Neutrophil (primary cell): ENCODE results near the gene EXD2.
"Not testable (repeated sequence)": the region's sequence is repeated elsewhere in the genome, so short reads cannot be mapped to it uniquely, and the experiment has no call there.

Experiments used
- H3K27ac ChIP-seq: fragments of 200-600 bp; sonication (generic); 2 replicates; pipeline ENCODE4 v1.5.1; 2016; ENCODE audit warnings: mild to moderate bottlenecking, moderate library complexity
- H3K27me3 ChIP-seq: fragments of 200-600 bp; sonication (generic); 2 replicates; pipeline ENCODE4 v1.6.0; 2016; ENCODE audit warnings: mild to moderate bottlenecking
- H3K36me3 ChIP-seq: fragments of 200-600 bp; sonication (generic); 2 replicates; pipeline ENCODE4 v1.5.1; 2017
- H3K4me1 ChIP-seq, 2 experiments: fragments of 200-600 bp in 1 of 2; sonication (generic) in 1 of 2; 1 replicate in 1 of 2; 2 replicates in 1 of 2; pipeline versions ENCODE4 v1.5.1 to v1.6.1; 2013 to 2016; ENCODE audit warnings: low read depth in 1 of 2, low read length in 1 of 2, mild to moderate bottlenecking in 1 of 2, moderate library complexity in 1 of 2; ENCODE audit not compliant: control insufficient read depth in 1 of 2, insufficient read depth in 1 of 2
- H3K4me3 ChIP-seq, 2 experiments: fragments of 200-600 bp in 1 of 2; sonication (generic) in 1 of 2; 1 replicate in 1 of 2; 2 replicates in 1 of 2; pipeline ENCODE4 v1.5.1; 2013 to 2016; ENCODE audit warnings: low read depth in 1 of 2, low read length in 1 of 2, mild to moderate bottlenecking in 1 of 2, moderate library complexity in 1 of 2
- H3K9me3 ChIP-seq: fragments of 200-600 bp; sonication (generic); 2 replicates; pipeline ENCODE4 v1.5.1; 2016
- TF ChIP-seq, protein P1 (sequence below): fragments of 200-600 bp; sonication (generic); IDR thresholded peaks from 2 replicates; pipeline ENCODE4 v1.5.1; 2016; ENCODE audit warnings: antibody characterized with exemption

The EXD2 gene

DNA sequence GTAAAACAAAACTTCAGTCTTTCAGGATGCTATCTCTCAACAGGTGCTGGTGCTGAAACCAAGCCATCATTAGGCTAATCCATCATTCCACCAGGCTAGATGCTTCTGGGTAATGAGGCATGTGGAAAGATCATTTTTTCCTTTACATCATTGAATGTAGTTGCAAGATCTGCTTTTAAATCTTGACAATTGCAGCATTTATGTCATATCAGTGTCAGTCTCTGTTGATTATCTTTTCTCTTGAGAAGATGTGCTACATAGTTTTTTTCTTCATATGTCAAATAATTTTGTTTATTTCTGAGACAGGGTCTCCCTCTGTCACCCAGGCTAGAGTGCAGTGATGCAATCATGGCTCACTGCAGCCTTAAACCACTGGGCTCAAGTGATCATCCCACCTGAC is 16.2 kb upstream of the EXD2 start:
- TF ChIP-seq, protein P1, sequence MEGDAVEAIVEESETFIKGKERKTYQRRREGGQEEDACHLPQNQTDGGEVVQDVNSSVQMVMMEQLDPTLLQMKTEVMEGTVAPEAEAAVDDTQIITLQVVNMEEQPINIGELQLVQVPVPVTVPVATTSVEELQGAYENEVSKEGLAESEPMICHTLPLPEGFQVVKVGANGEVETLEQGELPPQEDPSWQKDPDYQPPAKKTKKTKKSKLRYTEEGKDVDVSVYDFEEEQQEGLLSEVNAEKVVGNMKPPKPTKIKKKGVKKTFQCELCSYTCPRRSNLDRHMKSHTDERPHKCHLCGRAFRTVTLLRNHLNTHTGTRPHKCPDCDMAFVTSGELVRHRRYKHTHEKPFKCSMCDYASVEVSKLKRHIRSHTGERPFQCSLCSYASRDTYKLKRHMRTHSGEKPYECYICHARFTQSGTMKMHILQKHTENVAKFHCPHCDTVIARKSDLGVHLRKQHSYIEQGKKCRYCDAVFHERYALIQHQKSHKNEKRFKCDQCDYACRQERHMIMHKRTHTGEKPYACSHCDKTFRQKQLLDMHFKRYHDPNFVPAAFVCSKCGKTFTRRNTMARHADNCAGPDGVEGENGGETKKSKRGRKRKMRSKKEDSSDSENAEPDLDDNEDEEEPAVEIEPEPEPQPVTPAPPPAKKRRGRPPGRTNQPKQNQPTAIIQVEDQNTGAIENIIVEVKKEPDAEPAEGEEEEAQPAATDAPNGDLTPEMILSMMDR, result no peak
- peaks cover 8% of the 10 kb centered on the region for H3K27me3 ChIP-seq
- H3K4me3 ChIP-seq, result no peak overlapping the region
- no peak overlapping the region for H3K27ac ChIP-seq
- H3K9me3 ChIP-seq, result no peaks in the 10 kb centered on the region
- no peaks in the 10 kb centered on the region for H3K36me3 ChIP-seq
- H3K4me1 ChIP-seq, result no peaks in the 10 kb centered on the region

DNA sequence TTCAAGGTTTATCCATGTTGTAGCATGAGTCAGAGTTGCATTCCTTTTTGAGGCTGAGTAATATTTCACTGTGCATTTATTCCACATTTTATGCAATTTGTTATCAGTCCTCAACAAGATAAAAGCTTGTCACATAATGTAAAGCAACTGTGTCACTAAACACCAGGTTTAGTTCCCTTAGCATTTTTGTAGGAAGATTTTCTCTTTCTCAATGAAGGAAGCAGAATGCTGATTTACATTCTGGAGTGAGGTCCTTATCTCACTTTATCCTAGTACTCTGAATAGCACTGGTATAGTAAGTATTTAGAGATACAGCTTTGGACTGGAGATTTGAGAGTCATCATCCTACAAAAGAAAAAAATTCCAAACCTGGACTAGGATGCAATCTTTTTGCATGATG is 9.8 kb upstream of the EXD2 start:
- H3K27me3 ChIP-seq, result peaks cover 5% of the 10 kb centered on the region
- peaks cover 0 to 5% of the 10 kb centered on the region in 2 experiments for H3K4me1 ChIP-seq
- H3K9me3 ChIP-seq, result no peaks in the 10 kb centered on the region
- no peak overlapping the region for H3K4me3 ChIP-seq
- no peaks in the 10 kb centered on the region for H3K36me3 ChIP-seq
- no peak overlapping the region for H3K27ac ChIP-seq
- TF ChIP-seq, protein P1, result no peak

DNA sequence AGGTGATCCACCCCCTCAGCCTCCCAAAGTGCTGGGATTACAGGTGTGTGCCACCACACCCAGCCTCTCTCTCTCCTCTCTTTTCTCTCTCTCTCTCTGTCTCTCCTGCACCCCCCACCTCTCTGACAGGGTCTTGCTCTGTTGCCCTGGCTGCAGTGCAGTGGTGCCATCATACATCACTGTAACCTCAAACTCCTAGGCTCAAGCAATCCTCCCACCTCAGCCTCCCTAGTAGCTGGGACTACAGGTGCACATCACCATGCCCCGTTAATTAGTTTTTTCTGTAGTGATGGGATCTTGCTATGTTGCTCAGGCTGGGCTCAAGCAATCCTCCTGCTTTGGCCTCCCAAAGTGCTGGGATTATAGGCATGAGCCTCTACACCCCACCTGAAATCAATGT is 8.7 kb upstream of the EXD2 start:
- not testable (repeated sequence) for H3K36me3 ChIP-seq, H3K27ac ChIP-seq, H3K4me1 ChIP-seq, H3K27me3 ChIP-seq, H3K4me3 ChIP-seq, H3K9me3 ChIP-seq

DNA sequence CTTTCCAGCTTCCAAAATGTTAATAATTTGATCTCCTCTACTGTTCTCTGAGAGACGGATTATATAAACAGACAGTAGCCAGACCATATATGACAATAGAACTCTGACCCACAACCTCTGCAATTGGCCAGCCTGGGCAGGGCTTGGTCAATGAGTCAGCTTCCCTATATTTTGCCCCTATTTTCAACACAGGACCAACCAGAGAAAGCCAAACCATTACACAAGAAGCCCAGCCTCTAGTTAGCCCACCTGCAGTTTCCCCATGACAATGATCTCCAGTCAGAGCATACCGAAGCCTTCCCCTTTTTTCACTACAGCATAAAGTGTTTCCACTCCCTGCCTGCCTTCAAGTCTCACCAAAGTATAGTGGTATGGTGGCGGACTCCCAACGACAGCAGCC is 7.6 kb upstream of the EXD2 start:
- H3K36me3 ChIP-seq, result no peaks in the 10 kb centered on the region
- TF ChIP-seq, protein P1, result no peak
- no peak overlapping the region for H3K27ac ChIP-seq

DNA sequence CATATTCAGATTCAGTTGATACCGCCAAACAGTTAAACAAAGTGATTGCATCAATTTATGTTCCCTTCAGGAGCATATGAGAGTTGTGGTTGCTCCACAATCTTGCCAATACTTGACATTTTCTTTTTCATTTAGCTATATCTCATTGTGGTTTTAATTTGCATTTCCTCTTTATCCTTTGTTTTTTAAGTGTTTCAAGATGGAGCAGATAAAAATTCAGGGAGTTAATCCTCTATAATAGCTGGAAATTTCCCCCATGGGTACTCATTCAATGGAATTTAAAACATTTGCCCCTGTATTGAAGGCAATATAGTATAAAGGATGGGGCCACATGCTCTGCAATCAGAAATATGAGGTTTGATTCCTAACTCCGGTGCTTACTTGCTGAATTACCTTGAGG is 1.1 kb upstream of the EXD2 start:
- TF ChIP-seq, protein P1, result no peak

More for the DNA sequence above, 7.6 kb upstream of the EXD2 start:
- peaks cover 0 to 5% of the 10 kb centered on the region in 2 experiments for H3K4me1 ChIP-seq
- no peaks in the 10 kb centered on the region for H3K9me3 ChIP-seq
- no peaks in the 10 kb centered on the region for H3K27me3 ChIP-seq
- H3K4me3 ChIP-seq, result no peak overlapping the region

DNA sequence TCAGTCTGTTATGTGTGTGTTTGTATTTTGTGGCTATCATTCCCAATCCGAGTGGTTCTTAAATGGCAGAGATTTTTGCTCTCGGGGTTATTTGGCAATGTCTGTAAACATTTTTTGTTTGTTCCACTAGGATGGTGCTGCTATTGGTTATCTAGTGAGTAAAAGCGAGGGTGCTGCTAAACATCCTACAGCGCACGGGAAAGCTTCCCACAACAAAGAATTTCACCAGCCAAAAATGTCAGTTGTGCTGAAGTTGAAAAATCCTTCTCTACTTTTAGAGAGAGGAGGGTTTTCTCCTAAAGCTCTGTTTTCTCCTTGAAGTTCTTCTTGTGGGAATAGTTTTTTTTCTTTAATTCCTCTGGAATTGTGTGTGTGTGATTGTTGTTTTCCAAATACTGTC is 2.4 kb downstream of the EXD2 start:
- H3K9me3 ChIP-seq, result no peaks in the 10 kb centered on the region
- H3K36me3 ChIP-seq, result no peaks in the 10 kb centered on the region
- TF ChIP-seq, protein P1, result no peak
- H3K4me3 ChIP-seq, result no peak overlapping the region
- no peaks in the 10 kb centered on the region for H3K27me3 ChIP-seq
- no peak overlapping the region for H3K27ac ChIP-seq
- H3K4me1 ChIP-seq, result peaks cover 9 to 12% of the 10 kb centered on the region in 2 experiments

More for the DNA sequence above, 1.1 kb upstream of the EXD2 start:
- no peak overlapping the region for H3K27ac ChIP-seq
- H3K9me3 ChIP-seq, result no peaks in the 10 kb centered on the region
- H3K4me1 ChIP-seq, result peaks cover 9 to 12% of the 10 kb centered on the region in 2 experiments
- H3K4me3 ChIP-seq, result no peak overlapping the region
- no peaks in the 10 kb centered on the region for H3K36me3 ChIP-seq
- no peaks in the 10 kb centered on the region for H3K27me3 ChIP-seq
